ENCODE data around the gene E2F1. TPM values are rescaled to one million over a fixed set of nuclear protein-coding genes. Genes with fewer than 3 reads are reported as not detected.

E2F1 gene
- total and polyA plus RNA-seq, 2 experiments from 2014 or later, result 12.1 to 42.6 TPM

GRCh38 chr20:33711446-33711738 lies 25.2 kb upstream of the E2F1 start:
- Histone ChIP-seq H3K79me2 (replicated peaks; ENCODE audit: insufficient read depth) (no peaks in the 10 kb centered on the region), H3K36me3 (ENCODE audit: insufficient read depth) (no peaks in the 10 kb centered on the region), H2AFZ (no peak overlapping the region), H3K4me2 (no peak overlapping the region), H3K27ac (ENCODE audit: low read depth) (peak overlapping the region; percentile 80; the same call in 1 of the 2 replicates), H4K20me1 (replicated peaks; ENCODE audit: insufficient read depth) (no peaks in the 10 kb centered on the region), H3K4me3 (no peak overlapping the region), H3F3A (replicated peaks; ENCODE audit: low read depth) (0 out of 2 replicates have a peak, but pooled peaks cover 3% of the 10 kb centered on the region), H3K4me1 (ENCODE audit: insufficient read depth) (peaks cover 13% of the 10 kb centered on the region), H3K27me3 (ENCODE audit: insufficient read depth) (no peaks in the 10 kb centered on the region), H3K9me2 (ENCODE audit: insufficient read depth) (no peaks in the 10 kb centered on the region; the same call in 1 of the 2 replicates)
- H3K4me1 Mint-ChIP-seq, result peaks cover 16% of the 10 kb centered on the region
- peaks cover 10% of the 10 kb centered on the region for H3K27me3 Mint-ChIP-seq (ENCODE audit: insufficient read depth, low read depth, poor library complexity)
- H3K9me3 Mint-ChIP-seq, result no peaks in the 10 kb centered on the region
- no peak for ATAC-seq
- H3K36me3 Mint-ChIP-seq (ENCODE audit: low read depth), result no peaks in the 10 kb centered on the region; the same call in 2 of the 3 replicates
- no peak overlapping the region for H3K4me3 Mint-ChIP-seq
- no peak overlapping the region; the same call in 1 of the 2 replicates for H3K27ac Mint-ChIP-seq
- TF ChIP-seq EZH2 (IDR thresholded peaks at IDR 0.05; ENCODE audit: low read depth, unreplicated experiment) (no peak), CREB1 (CRISPR knock-in tag; IDR thresholded peaks at IDR 0.05; ENCODE audit: low read depth) (no peak), POLR2AphosphoS5 (IDR thresholded peaks at IDR 0.05; ENCODE audit: low read depth) (no peak), EZH2phosphoT487 (IDR thresholded peaks at IDR 0.05; ENCODE audit: unreplicated experiment) (no peak), CTCF (conservative IDR thresholded peaks at IDR 0.05; ENCODE audit: low read depth in 2 of 2) (no peak), NANOG (IDR thresholded peaks at IDR 0.05; ENCODE audit: borderline replicate concordance) (no peak), STAT1 (IDR thresholded peaks at IDR 0.05; ENCODE audit: unreplicated experiment) (no peak), ETS1 (IDR thresholded peaks at IDR 0.05) (no peak), ZNF331 (CRISPR knock-in tag; IDR thresholded peaks at IDR 0.05; ENCODE audit: low read depth) (no peak), ZNF462 (CRISPR knock-in tag; IDR thresholded peaks at IDR 0.05) (no peak), ZNF114 (CRISPR knock-in tag; IDR thresholded peaks at IDR 0.05) (no peak), REST (IDR thresholded peaks at IDR 0.05; ENCODE audit: unreplicated experiment) (no peak), JUNB (IDR thresholded peaks at IDR 0.05; ENCODE audit: unreplicated experiment) (no peak)
- no peak for DNase-seq (ENCODE audit: low spot score)
